PC-9 (cell line): ENCODE results near the gene GPX5. TPM values are rescaled to one million over a fixed set of nuclear protein-coding genes. Genes with fewer than 3 reads are reported as not detected.
"Not testable (repeated sequence)": the region's sequence is repeated elsewhere in the genome, so short reads cannot be mapped to it uniquely, and the experiment has no call there.

Source experiments
- BruUV-seq: library from RNA; stranded (reverse); fragments of 400-500 nt; replicated peaks from 2 replicates; lab custom pipeline; 2021; lab: Mats Ljungman, UMichigan
- CTCF ChIA-PET: fragments of 300-600 bp; sonication (Branson Sonifier 250); formaldehyde crosslinking; loops from one replicate; lab custom pipeline; 2022; ENCODE audit warnings: antibody characterized with exemption; lab: Charles Lee
- POLR2A ChIA-PET: fragments of 300-600 bp; sonication (Branson Sonifier 250); formaldehyde crosslinking; loops from one replicate; lab custom pipeline; 2022; ENCODE audit warnings: antibody characterized with exemption; ENCODE audit not compliant: unreplicated experiment; lab: Charles Lee
- DNase-seq, 2 experiments: peaks; one replicate each; pipeline versions ENCODE4 v3.0.0 to v3.0.0-alpha.2; 2015 to 2022; ENCODE audit warnings: mixed read lengths in 1 of 2
- H2AFZ ChIP-seq: fragments of 200-600 bp; sonication (generic); 2 replicates; pipeline ENCODE4 v1.8.1; 2017; ENCODE audit warnings: antibody characterized with exemption
- H3F3A ChIP-seq: fragments of 200-600 bp; sonication (generic); 2 replicates; pipeline ENCODE4 v1.8.1; 2017; ENCODE audit warnings: antibody characterized with exemption, mild to moderate bottlenecking, low read depth; ENCODE audit not compliant: insufficient read depth
- H3K27ac ChIP-seq: fragments of 200-600 bp; sonication (generic); 2 replicates; pipeline ENCODE4 v1.6.1; 2016; ENCODE audit warnings: mixed run types
- H3K27me3 ChIP-seq: fragments of 200-600 bp; sonication (generic); 2 replicates; pipeline ENCODE4 v1.6.1; 2016; ENCODE audit warnings: low read depth, mixed run types; ENCODE audit not compliant: insufficient read depth
- H3K36me3 ChIP-seq: fragments of 200-600 bp; sonication (generic); 2 replicates; pipeline ENCODE4 v1.6.1; 2016; ENCODE audit warnings: low read depth, mixed run types
- H3K4me1 ChIP-seq: fragments of 200-600 bp; sonication (generic); replicated peaks from 2 replicates; pipeline ENCODE4 v1.6.1; 2016; ENCODE audit warnings: mixed run types; ENCODE audit not compliant: insufficient read depth
- H3K4me2 ChIP-seq: fragments of 200-600 bp; sonication (generic); 2 replicates; pipeline ENCODE4 v1.6.1; 2017; ENCODE audit warnings: mixed run types
- H3K4me3 ChIP-seq: fragments of 200-600 bp; sonication (generic); 2 replicates; pipeline ENCODE4 v1.6.1; 2016; ENCODE audit warnings: mixed run types
- H3K79me2 ChIP-seq: fragments of 200-600 bp; sonication (generic); 2 replicates; pipeline ENCODE4 v1.6.1; 2017; ENCODE audit warnings: low read depth, mixed run types
- H3K9me2 ChIP-seq: fragments of 200-600 bp; sonication (generic); 2 replicates; pipeline ENCODE4 v1.8.1; 2017; ENCODE audit warnings: mild to moderate bottlenecking; ENCODE audit not compliant: insufficient read depth
- H3K9me3 ChIP-seq: fragments of 200-600 bp; sonication (generic); 2 replicates; pipeline ENCODE4 v1.8.1; 2016; ENCODE audit warnings: low read depth; ENCODE audit not compliant: insufficient read depth
- H4K20me1 ChIP-seq: fragments of 200-600 bp; sonication (generic); 2 replicates; pipeline ENCODE4 v1.8.1; 2017; ENCODE audit not compliant: insufficient read depth
- CTCF ChIP-seq: fragments of 200-600 bp; sonication (generic); conservative IDR thresholded peaks from 2 replicates; pipeline ENCODE4 v1.6.1; 2017; ENCODE audit warnings: mixed run types, antibody characterized with exemption, mild to moderate bottlenecking, moderate library complexity
- EZH2 ChIP-seq: fragments of 200-600 bp; sonication (generic); IDR thresholded peaks from 2 replicates; pipeline ENCODE4 v1.8.0; 2017; ENCODE audit warnings: antibody characterized with exemption, low read depth
- intact Hi-C: fragments of 100-400 bp; cut with micrococcal nuclease; formaldehyde crosslinking; loops from one replicate; pipeline ENCODE4 v1.10.0; 2022; ENCODE audit not compliant: unreplicated experiment
- total RNA-seq: library from RNA; stranded (reverse); gene quantifications from 2 replicates; pipeline ENCODE4 v1.2.3, GENCODE V29; 2021

Gene GPX5
- total RNA-seq, 1 experiment from 2014 or later = not detected

GRCh38 chr6:28543651-28544610, 18.2 kb downstream of the GPX5 start:
- ChIA-PET CTCF (no interaction called here), POLR2A (interaction anchor here (0.5 to 0.6 kb wide), 5 partner anchors 8 to 690 kb away, joined by 4 to 10 read pairs (median 5); no protein-coding TSS in a partner anchor)
- intact Hi-C loops = loop anchor here (1.0 to 10.0 kb wide), 4 partner anchors 43 to 463 kb away; a partner anchor contains a TSS
- H2AFZ ChIP-seq = peak overlapping the region; percentile 87
- no peaks in the 10 kb centered on the region for H3K9me3 ChIP-seq
- TF ChIP-seq CTCF (no peak), EZH2 (no peak)
- peak overlapping the region; percentile 65 for H3K4me3 ChIP-seq
- DNase-seq = peak; percentile 37 to 45
- peak overlapping the region; percentile 96 for H3K4me2 ChIP-seq
- peaks cover 12% of the 10 kb centered on the region; the same call in 1 of the 2 replicates for H3K4me1 ChIP-seq
- H3K27me3 ChIP-seq = no peaks in the 10 kb centered on the region
- peaks cover 23% of the 10 kb centered on the region; the same call in 1 of the 2 replicates for H3F3A ChIP-seq
- H4K20me1 ChIP-seq = no peaks in the 10 kb centered on the region
- no peaks in the 10 kb centered on the region for H3K36me3 ChIP-seq
- no peaks in the 10 kb centered on the region for H3K79me2 ChIP-seq
- H3K27ac ChIP-seq = no peak overlapping the region
- H3K9me2 ChIP-seq = no peaks in the 10 kb centered on the region
- BruUV-seq = no TSS peak

GRCh38 chr6:28545955-28546354, 20.3 kb downstream of the GPX5 start:
- no peaks in the 10 kb centered on the region for H3K9me3 ChIP-seq
- H3K79me2 ChIP-seq = no peaks in the 10 kb centered on the region
- H3K27ac ChIP-seq = no peak overlapping the region
- intact Hi-C loops = loop anchor here (1.0 to 10.0 kb wide), 2 partner anchors 9 to 99 kb away; no protein-coding TSS in a partner anchor
- no peaks in the 10 kb centered on the region for H3K9me2 ChIP-seq
- no peaks in the 10 kb centered on the region for H3K36me3 ChIP-seq
- peaks cover 12% of the 10 kb centered on the region; the same call in 1 of the 2 replicates for H3K4me1 ChIP-seq
- H3F3A ChIP-seq = peaks cover 23% of the 10 kb centered on the region; the same call in 1 of the 2 replicates
- ChIA-PET CTCF (no interaction called here), POLR2A (no interaction called here)
- no peak for DNase-seq
- BruUV-seq = no TSS peak
- no peaks in the 10 kb centered on the region for H4K20me1 ChIP-seq
- no peaks in the 10 kb centered on the region; the same call in 1 of the 2 replicates for H3K27me3 ChIP-seq
- TF ChIP-seq EZH2 = no peak
- no peak for TF ChIP-seq CTCF
- H3K4me2 ChIP-seq = no peak overlapping the region
- H3K4me3 ChIP-seq = no peak overlapping the region
- H2AFZ ChIP-seq = no peak overlapping the region

GRCh38 chr6:28547003-28547402, 21.3 kb downstream of the GPX5 start:
- H3K27ac ChIP-seq, H3K9me3 ChIP-seq, DNase-seq, H3K4me3 ChIP-seq, H3K27me3 ChIP-seq, POLR2A ChIA-PET, BruUV-seq, H4K20me1 ChIP-seq, H3K79me2 ChIP-seq, H2AFZ ChIP-seq, H3K4me2 ChIP-seq, H3K9me2 ChIP-seq, H3K36me3 ChIP-seq: not testable (repeated sequence)
- intact Hi-C loops = loop anchor here (10.0 kb wide), 1 partner anchor 98 kb away; no protein-coding TSS in a partner anchor
- CTCF ChIA-PET = interaction anchor here (0.6 kb wide), 1 partner anchor 554 kb away, joined by 3 read pairs; no protein-coding TSS in a partner anchor
- H3F3A ChIP-seq = peaks cover 20% of the 10 kb centered on the region; the same call in 1 of the 2 replicates
- H3K4me1 ChIP-seq = peaks cover 12% of the 10 kb centered on the region; the same call in 1 of the 2 replicates
